Fibroblast of lung (primary cell): Measurements from ENCODE around the gene AGAP1. TPM values are rescaled to one million over a fixed set of nuclear protein-coding genes. Genes with fewer than 3 reads are reported as not detected.

ENCODE experiments used
- DNase-seq, 2 donors: peaks; one replicate each; pipeline versions ENCODE4 v3.0.0 to v3.0.0-alpha.2; 2010; ENCODE audit warnings: low read depth in 2 of 2
- H2AFZ ChIP-seq: 2 replicates; pipeline ENCODE4 v1.5.1; 2012; ENCODE audit warnings: low read length, control low read depth, inconsistent platforms
- H3K27ac ChIP-seq: 2 replicates; pipeline ENCODE4 v1.5.1; 2011; ENCODE audit warnings: low read length, control low read depth; ENCODE audit not compliant: insufficient read depth
- H3K27me3 ChIP-seq: 2 replicates; pipeline ENCODE4 v1.5.1; 2011; ENCODE audit warnings: mild to moderate bottlenecking, low read length; ENCODE audit not compliant: control insufficient read depth, insufficient read depth
- H3K36me3 ChIP-seq: 2 replicates; pipeline ENCODE4 v1.5.1; 2011; ENCODE audit warnings: low read length; ENCODE audit not compliant: control insufficient read depth, insufficient read depth
- H3K4me1 ChIP-seq: 2 replicates; pipeline ENCODE4 v1.5.1; 2011; ENCODE audit warnings: low read length; ENCODE audit not compliant: control insufficient read depth, insufficient read depth; ENCODE audit errors: extremely low read depth
- H3K4me2 ChIP-seq: 2 replicates; pipeline ENCODE4 v1.5.1; 2011; ENCODE audit warnings: low read length, control low read depth; ENCODE audit not compliant: insufficient read depth; ENCODE audit errors: extremely low read depth
- H3K4me3 ChIP-seq, 4 experiments: fragments of 200-600 bp in 1 of 4; sonication (generic) in 1 of 4; replicated peaks in 1 of 4; 2 replicates each; pipeline ENCODE4 v1.5.1; 2011 to 2016; ENCODE audit warnings: low read length in 4 of 4, low read depth in 3 of 4, mild to moderate bottlenecking in 3 of 4, control low read depth in 2 of 4, inconsistent platforms in 1 of 4, mixed read lengths in 1 of 4; ENCODE audit not compliant: insufficient read depth in 1 of 4; ENCODE audit errors: control extremely low read depth in 1 of 4
- H3K79me2 ChIP-seq: 2 replicates; pipeline ENCODE4 v1.5.1; 2012; ENCODE audit warnings: mild to moderate bottlenecking, low read length, inconsistent platforms; ENCODE audit not compliant: control insufficient read depth, insufficient read depth
- H3K9ac ChIP-seq: 2 replicates; pipeline ENCODE4 v1.5.1; 2011; ENCODE audit warnings: mild to moderate bottlenecking, low read length, control low read depth; ENCODE audit not compliant: insufficient read depth
- H3K9me3 ChIP-seq: 2 replicates; pipeline ENCODE4 v1.5.1; 2012; ENCODE audit warnings: low read depth, low read length; ENCODE audit not compliant: control insufficient read depth, insufficient read depth
- H4K20me1 ChIP-seq: 2 replicates; pipeline ENCODE4 v1.5.1; 2011; ENCODE audit warnings: low read length; ENCODE audit not compliant: control insufficient read depth, insufficient read depth; ENCODE audit errors: extremely low read depth
- CTCF ChIP-seq, 2 donors: IDR thresholded peaks in 1 of 2; conservative IDR thresholded peaks in 1 of 2; 1 replicate in 1 of 2; 2 replicates in 1 of 2; pipeline ENCODE4 v1.5.1; 2011 to 2012; ENCODE audit warnings: low read length in 2 of 2, control low read depth in 1 of 2, inconsistent platforms in 1 of 2, low read depth in 1 of 2, mild to moderate bottlenecking in 1 of 2
- EZH2 ChIP-seq: IDR thresholded peaks from 2 replicates; pipeline ENCODE4 v1.5.1; 2012; ENCODE audit warnings: low read length, control low read depth, mild to moderate bottlenecking; ENCODE audit errors: missing control alignments
- polyA plus RNA-seq, 2 donors: library from polyadenylated mRNA; depleted of rRNA in 1 of 2; stranded (reverse) in 1 of 2; unstranded in 1 of 2; fragments of >200 nt; gene quantifications; 2 replicates each; pipeline ENCODE4 v1.2.1, GENCODE V29; 2011 to 2012; ENCODE audit warnings: missing spikeins in 1 of 2
- total RNA-seq: library from RNA; depleted of rRNA; stranded (reverse); fragments of >200 nt; gene quantifications from 2 replicates; pipeline ENCODE4 v1.2.1, GENCODE V29; 2014

Gene AGAP1
- total and polyA plus RNA-seq, 2 donors (not counting 1 experiment from before 2014, with no cell fraction given) = 10.6 to 14.0 TPM

GRCh38 chr2:236010920-236011685 lies 517.3 kb downstream of the AGAP1 start:
- peak in 1 of 2 donors; percentile 4 for DNase-seq
- H4K20me1 ChIP-seq = no peaks in the 10 kb centered on the region
- no peak overlapping the region for H3K4me3 ChIP-seq
- no peaks in the 10 kb centered on the region for H3K79me2 ChIP-seq
- no peak overlapping the region for H3K27ac ChIP-seq
- no peak overlapping the region for H3K4me2 ChIP-seq
- H2AFZ ChIP-seq = no peak overlapping the region
- no peaks in the 10 kb centered on the region for H3K36me3 ChIP-seq
- H3K9me3 ChIP-seq = no peaks in the 10 kb centered on the region
- no peak for TF ChIP-seq CTCF (conservative IDR thresholded peaks at IDR 0.05 in 1 of 2, IDR thresholded peaks at IDR 0.05 in 1 of 2; ENCODE audit: low read depth in 1 of 2, low read length in 2 of 2)
- no peak for TF ChIP-seq EZH2
- no peaks in the 10 kb centered on the region for H3K27me3 ChIP-seq
- H3K9ac ChIP-seq = no peak overlapping the region
- H3K4me1 ChIP-seq = no peaks in the 10 kb centered on the region

DNA sequence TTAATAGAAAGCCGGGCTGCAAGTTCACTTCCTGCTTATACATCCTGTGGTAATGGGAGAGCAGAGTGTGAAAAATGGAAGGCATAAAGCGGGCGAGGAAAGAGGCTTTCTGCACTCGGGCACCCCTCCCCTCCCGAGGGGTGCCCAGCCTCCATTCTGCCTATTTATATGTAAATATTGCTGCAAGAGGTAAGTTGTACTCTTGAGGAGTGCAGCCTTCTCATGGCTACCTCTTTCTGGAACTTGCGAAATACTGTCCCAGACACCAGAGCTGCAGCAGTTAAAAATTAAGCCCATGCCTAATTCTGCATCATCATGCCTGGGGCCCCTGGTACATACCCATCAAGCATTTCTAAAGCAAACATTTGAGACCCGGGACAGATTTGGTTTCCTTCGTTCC lies 518.3 kb downstream of the AGAP1 start:
- no peak for TF ChIP-seq CTCF (conservative IDR thresholded peaks at IDR 0.05 in 1 of 2, IDR thresholded peaks at IDR 0.05 in 1 of 2; ENCODE audit: low read depth in 1 of 2, low read length in 2 of 2)
- TF ChIP-seq EZH2 = no peak
- no peaks in the 10 kb centered on the region for H3K9me3 ChIP-seq
- DNase-seq = no peak
- H2AFZ ChIP-seq = no peak overlapping the region
- H4K20me1 ChIP-seq = no peaks in the 10 kb centered on the region
- H3K9ac ChIP-seq = no peak overlapping the region
- H3K79me2 ChIP-seq = no peaks in the 10 kb centered on the region
- H3K36me3 ChIP-seq = no peaks in the 10 kb centered on the region
- H3K4me1 ChIP-seq = no peaks in the 10 kb centered on the region
- no peak overlapping the region for H3K27ac ChIP-seq
- no peak overlapping the region for H3K4me3 ChIP-seq
- H3K27me3 ChIP-seq = no peaks in the 10 kb centered on the region
- no peak overlapping the region for H3K4me2 ChIP-seq

GRCh38 chr2:236014408-236015131 lies 520.7 kb downstream of the AGAP1 start:
- Histone ChIP-seq H3K4me2 (no peak overlapping the region), H3K9me3 (no peaks in the 10 kb centered on the region), H3K4me1 (no peaks in the 10 kb centered on the region), H3K36me3 (no peaks in the 10 kb centered on the region), H3K4me3 (no peak overlapping the region), H2AFZ (no peak overlapping the region), H3K9ac (no peak overlapping the region), H4K20me1 (no peaks in the 10 kb centered on the region), H3K27ac (no peak overlapping the region), H3K27me3 (no peaks in the 10 kb centered on the region), H3K79me2 (no peaks in the 10 kb centered on the region)
- DNase-seq = no peak
- TF ChIP-seq EZH2 (no peak), CTCF (conservative IDR thresholded peaks at IDR 0.05 in 1 of 2, IDR thresholded peaks at IDR 0.05 in 1 of 2; ENCODE audit: low read depth in 1 of 2, low read length in 2 of 2) (no peak)
